ENCODE results near the gene PDZD11.
A peak's percentile ranks its signal among the peaks of the same experiment; 100 is the strongest.
"Not testable (repeated sequence)": the region's sequence is repeated elsewhere in the genome, so short reads cannot be mapped to it uniquely, and the experiment has no call there.

The PDZD11 gene

DNA sequence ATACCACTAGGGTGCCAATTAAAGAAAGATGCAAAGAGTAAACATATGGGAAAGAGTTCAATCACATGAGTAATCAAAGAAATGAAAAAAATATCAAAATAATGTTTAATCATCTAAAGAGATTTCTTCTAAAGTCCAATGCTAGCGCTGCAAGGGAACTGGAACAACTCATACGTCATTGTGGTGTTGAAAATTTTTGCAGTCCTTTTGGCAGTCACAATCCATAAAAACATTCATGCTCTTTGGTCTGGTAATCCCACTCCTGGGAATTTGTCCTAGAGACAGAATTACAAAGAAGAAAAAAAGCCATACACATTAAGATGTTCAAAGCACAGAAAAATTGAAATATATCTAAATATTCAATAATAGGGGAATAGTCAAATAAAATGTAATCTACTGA is 34.3 kb downstream of the PDZD11 start:
- no peak for DNase-seq

DNA sequence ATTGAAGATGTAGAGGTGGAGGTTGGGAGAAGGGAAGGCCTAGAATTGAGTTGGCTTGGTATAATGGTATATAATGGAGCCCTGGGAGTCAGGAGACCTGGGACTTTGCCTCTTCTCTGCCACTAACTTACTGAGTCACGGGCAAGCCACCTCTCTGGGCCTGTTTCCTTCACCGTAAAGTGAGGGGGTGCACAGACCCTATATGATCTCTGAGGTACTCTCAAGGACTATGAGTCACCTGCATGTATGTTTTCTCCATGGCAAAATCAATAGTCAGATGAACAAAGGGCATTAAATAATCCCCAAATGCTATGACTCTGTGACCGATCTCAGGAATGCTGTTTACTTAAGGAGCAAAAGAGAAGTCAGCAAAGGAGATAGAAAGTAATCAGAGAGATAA is 34.8 kb downstream of the PDZD11 start:
- DNase-seq = no peak

DNA sequence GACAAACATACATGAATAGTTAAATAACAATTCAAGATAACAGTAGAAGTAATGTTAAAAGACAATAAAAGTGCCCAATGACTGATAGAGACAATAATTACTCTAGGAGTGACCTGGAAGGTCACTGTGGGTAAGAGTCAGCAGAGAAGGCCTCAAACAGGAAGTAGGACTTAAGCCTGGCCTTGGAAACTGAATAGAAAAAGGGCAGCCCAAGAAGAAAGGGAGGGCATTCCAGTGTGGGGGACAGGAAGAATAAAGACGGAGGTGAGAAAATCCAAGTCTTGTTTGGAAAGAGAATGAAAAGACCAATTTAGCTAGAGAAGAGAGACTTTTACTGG is 35.7 kb downstream of the PDZD11 start:
- DNase-seq = no peak

DNA sequence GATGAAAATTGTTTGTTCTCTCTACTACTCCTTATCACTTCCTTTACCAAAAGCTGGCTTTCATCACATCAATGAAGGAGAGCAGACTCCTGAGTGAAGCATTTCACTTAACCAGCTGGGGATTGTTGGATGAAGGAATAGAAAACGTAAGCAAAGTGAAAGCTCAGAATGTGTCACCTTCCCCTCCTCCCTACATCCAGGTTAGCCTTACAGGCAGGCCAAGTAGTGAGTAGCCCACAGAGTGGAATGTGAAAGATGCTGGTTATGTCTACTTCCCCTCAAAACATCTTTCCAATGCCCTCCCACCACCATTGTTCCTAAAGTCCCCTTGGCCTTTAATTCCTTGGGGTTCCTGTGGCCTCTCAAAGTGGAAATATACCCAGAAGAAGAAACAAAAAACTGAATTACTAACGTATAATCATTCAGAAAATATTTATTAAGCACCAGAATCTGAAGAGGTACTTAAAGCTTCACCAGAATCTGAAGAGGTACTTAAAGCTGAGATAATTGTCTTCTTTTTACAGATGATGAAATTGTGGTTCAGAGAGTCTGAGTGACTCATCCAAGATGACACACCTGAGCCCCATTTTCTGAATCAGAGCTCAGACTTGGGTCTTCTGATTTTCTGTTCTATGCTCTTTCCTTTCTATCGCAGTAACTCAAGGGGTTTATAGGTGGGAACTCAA is 36.2 kb downstream of the PDZD11 start:
- DNase-seq = peak; percentile 1

DNA sequence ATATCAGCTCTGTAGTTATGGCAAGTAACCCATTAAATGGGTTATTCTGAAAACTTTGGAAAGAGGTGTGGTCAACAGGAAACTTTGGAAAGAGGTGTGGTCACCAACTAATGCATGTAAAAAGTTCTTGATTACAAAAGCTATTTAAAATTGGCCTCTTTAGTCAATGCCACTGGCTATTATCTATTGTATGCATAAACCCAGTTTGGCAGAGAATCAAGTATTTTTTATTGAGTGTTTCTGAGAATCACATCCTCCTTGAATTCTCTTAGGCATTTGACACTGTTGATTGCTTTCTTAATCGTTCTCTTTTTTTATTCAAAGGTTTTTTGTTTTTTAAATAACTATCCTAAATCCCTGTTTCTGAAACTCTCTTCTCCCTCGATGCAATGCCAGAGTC is 37.2 kb downstream of the PDZD11 start:
- no peak for DNase-seq

DNA sequence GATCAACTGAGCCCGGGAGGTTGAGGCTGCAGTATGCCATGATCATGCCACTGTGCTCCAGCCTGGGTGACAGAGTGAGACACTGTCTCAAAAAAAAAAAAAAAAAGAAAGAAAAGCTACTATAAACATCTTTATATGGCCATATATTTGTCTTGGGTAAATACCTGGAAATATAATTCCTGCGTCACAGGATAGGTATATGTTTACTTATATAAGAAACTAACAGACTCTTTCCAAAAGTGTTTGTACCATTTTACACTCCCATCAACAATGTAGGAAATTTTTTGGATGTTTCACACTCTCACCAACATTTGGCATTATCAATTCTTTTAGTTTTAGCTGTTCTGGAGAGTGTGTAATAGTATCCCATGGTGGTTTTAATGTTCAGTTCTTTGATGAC is 42.5 kb downstream of the PDZD11 start:
- no peak for DNase-seq

DNA sequence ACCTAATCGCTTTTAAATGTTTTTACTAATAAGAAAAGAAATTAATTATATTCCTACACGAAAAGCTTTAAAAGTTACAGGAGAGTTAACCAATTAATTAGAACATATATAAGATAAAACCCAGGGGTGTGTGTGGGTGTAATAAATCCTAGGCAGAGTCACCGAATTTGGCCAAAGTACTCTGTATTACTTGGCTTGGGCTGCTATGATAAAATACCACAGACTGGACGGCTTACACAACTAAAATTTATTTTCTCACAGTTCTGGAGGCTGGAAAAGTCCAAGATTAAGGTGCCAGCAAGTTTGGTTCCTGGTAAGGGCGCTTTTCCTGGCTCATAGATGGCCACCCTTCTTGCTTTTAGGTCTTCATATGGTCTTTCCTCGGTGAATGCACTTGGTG is 44.8 kb downstream of the PDZD11 start:
- DNase-seq = no peak

DNA sequence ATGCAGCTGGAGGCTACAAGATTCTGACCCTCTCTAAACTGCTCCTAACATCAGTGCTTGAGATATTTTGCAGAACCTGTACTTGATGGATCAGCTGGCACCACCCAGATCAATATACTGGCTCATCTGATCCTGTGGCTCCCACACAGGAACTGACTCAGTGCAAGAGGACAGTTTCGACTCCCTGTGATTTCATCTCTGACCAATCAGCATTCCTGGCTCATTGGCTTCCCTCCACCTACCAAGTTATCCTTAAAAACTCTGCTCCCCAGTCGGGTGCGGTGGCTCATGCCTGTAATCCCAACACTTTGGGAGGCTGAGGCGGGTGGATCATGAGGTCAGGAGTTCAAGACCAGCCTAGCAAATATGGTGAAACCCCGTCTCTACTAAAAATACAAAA is 46.1 kb downstream of the PDZD11 start:
- not testable (repeated sequence) for DNase-seq

DNA sequence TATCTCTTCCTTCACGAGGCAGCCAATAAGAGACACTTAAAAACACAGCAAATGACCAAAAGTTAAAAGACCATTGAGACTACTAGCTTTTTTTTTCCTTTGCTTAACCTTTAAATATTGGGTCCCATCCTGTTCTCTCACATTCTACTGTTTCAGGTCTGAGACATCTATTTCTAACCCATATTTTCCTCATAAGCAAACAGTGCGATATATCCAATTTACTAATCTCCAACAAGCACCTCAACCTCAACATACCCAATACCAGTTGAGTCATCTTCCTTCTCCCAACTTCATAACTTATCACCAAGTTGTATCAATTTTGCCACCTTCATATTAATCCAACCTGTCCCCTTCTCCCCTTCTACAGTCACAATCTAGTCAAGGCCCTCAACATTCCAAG is 48.2 kb downstream of the PDZD11 start:
- DNase-seq = no peak

DNA sequence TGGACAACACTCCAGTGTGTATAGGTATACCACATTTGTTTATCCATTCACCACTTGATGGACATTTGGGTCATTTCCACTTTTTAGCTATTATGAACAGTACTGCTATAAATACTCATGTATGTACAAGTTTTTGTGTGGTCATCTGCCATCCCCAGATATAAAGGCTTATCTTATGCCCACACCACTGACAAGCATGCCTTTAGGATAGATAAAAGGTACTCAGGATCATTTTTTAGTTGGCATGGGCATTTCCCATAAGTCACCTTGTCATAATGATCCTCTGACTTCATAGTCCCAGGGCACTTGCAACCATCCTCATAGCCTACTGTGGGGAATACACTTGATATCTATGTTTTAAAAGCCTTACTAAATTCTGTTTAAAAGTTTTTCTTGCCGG is 49.0 kb downstream of the PDZD11 start:
- no peak for DNase-seq

Measured in fibroblast of skin of right quadriceps (primary cell).